Activated gamma-delta T cell (primary cell): Measurements from ENCODE around the gene PARN.
"Not testable (repeated sequence)": the region's sequence is repeated elsewhere in the genome, so short reads cannot be mapped to it uniquely, and the experiment has no call there.

Experiments
- DNase-seq: peaks from one replicate; lab custom pipeline; 2025; lab: John Stamatoyannopoulos, UW

Gene PARN

DNA sequence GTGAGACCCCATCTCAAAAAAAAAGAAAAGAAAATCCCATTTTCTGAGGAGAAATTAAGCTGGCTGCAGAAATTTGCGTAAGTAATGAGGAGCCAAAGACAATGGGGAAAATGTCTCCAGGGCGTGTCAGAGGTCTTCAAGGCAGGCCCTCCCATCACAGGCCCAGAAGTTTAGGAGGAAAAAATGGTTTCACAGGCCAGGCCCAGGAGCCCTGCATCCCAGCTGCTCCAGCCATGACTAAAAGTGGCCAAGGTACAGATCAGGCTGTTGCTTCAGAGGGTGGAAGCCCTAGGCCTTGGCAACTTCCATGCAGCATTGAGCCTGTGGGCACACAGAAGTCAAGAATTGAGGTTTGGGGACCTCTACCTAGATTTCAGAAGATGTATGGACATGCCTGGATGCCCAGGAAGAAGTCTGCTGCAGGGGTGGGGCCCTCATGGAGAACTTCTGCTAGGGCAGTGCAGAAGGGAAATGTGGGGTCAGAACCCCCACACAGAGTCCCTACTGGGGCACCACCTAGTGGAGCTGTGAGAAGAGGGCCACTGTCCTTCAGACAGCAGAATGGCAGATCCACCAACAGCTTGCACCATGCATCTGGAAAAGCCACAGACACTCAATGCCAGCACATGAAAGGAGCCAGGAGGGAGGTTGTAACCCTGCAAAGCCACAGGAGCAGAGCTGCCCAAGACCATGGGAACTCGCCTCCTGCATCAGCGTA lies 55.2 kb downstream of the PARN start:
- not testable (repeated sequence) for DNase-seq

GRCh38 chr16:14572535-14572934 lies 57.5 kb downstream of the PARN start:
- no peak for DNase-seq

DNA sequence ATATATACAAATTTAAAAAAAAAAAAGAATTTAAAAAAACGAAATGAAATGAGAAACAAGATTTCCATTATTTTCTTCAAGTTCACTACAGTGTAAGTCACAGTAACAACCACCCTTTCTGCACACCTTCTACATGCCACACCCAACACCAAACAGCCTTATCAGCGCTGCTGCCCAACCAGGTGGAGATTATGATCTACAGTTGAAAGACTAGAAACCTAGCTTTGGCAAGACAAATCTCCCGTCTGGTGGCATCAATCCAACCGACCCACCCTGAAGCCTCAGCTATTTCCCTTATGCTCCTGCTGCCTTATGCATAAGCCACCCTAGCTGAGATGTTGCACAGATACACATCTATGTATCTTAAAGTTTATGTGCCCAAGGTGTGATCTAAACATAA lies 60.8 kb downstream of the PARN start:
- no peak for DNase-seq

GRCh38 chr16:14566599-14566998 lies 63.5 kb downstream of the PARN start:
- no peak for DNase-seq

DNA sequence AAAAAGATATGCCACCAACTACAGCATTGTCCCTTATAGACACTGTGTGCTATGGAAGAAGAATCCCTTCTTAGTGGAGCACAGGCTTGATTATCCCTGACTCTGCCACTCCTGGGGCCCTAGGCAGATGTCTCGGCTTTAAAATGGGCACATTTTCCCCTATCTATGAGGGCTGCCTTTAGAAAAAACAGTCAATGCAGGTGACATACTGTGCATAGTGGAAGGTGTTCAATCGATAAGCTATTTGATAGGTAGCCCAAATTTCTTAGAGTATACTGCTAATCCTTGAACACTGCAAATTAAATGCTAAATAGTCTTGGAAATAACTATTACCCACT lies 64.4 kb downstream of the PARN start:
- DNase-seq: no peak

DNA sequence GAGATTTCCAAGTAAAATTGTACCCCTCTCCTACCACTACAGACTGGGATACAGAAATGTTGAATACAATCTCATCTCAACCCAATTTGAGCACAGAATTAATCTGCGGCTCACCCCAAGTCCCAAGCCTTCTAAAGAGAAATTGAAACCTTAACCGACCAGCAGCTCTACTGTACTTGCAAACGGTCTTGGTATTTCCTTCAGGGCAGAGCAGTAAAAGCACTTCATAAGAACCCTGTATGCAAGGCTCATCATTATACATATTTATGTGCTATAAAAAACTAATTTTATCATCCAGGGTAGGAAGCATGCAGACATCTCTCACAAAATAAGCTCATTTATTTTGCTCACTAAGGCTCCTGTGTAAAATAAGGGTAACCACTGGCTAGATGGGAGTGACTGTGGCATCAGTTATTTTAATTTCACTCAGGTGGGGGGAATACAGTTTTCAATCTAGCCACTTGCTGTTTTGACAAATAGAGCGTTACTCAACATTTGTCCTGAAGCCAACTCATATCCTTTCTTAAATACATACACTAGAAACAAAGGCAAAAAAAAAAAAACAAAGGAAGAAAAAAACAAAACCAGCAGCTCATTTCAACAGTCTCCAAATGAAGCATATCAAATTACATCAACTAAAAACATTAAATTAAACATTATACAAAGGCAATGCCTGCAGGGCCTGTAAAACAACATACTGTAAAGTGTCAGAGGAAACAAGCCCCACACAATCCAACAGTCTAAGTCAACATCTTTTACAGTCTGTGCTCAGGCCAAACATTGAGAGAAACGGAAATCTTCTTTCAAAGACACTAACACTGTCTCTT lies 65.0 kb downstream of the PARN start:
- no peak for DNase-seq

DNA sequence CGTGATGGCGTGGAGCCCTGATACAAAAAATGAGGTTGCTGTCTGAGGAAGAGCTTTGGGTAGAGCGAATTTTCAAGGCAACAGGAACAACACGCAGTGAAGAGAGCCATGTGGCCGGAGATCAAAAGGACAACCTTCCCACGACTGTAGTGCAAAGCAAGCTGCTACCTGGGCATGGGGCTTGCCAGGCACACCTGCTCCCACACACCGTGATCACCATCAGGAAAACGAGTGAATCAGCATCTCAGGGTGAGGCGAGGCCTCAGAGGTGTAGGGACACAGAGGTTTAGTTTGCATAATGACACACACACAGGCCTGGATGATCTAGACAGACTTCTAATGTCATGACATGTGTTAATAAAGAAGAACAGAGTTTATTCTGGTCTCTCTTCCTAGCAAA lies 65.7 kb downstream of the PARN start:
- DNase-seq: no peak

DNA sequence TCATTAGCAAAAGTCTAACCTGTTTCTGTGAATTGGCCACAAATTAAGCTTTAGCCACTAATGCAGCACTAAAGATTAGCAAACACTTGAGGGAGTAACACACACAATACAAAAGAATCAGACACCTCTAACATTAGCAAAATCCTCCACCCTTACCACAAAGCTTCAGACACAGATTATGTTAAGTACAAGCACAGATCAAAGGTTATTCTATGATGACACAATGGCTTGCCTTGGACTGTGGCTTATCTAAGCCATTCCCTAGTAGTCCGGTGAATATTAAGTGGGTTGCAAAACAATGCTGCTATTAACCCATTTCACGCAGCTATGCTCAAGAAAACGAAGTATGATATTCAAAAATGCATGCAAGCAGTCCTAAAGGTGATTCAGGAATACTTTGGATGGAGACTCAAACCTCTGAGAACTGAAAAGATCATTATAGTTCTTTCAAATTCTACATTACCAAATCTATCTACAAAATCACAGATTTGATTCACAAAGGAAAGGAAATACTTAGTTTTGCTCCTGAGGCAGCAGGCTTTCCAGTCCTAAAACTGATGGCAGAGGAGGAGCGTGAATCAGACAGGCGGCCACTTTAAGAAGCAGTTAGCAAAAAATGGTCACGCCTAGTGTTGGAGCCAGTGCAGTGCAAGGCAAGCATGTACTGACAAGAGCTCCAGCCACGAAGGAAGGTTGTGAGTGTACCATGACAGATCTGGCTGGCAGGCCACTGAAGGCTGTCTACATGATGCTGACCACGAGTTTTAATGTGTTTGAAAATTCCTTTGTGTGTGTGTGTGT lies 67.2 kb downstream of the PARN start:
- DNase-seq: no peak

- DNase-seq: no peak
These were observed 69.5 kb downstream of the PARN start for GRCh38 chr16:14560523-14560922.

DNA sequence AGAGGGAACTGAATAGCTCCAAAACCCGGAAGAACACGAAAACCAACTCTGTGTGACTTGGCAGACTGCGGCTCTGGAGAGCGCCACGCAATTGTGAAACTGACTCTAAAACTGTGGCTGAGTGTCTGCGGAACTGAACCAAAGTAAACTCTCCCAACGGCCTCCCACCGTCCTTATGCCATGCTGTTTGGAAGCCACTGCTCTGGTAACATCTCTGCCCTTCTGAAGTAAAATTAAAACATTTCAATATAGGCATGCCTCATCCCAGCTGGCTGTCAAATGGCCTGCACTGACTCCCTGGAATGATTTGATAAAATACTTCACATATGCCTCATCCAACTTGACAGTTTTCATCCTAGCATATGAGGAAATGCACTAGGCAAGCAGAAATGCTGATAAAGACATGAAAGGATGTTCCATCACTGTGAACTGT lies 70.2 kb downstream of the PARN start:
- DNase-seq: no peak

DNA sequence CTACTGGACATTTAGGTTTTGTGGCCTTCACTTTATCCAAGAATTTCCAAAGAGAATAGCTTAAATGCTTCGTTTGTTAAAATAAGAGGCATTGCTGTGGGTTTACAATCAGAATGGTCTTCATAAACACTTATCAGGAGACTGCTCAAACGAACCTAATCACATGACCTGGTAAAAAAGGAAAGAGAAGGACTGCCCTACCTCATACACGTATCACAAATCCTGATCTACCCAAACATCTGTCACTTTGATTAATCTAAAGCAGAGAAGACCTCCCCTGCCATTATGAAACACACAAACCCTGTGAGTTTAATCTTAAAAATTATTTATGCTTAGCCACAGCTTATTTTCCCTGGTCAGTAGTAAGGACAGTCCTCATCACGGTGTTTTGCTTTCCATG lies 76.6 kb downstream of the PARN start:
- no peak for DNase-seq

DNA sequence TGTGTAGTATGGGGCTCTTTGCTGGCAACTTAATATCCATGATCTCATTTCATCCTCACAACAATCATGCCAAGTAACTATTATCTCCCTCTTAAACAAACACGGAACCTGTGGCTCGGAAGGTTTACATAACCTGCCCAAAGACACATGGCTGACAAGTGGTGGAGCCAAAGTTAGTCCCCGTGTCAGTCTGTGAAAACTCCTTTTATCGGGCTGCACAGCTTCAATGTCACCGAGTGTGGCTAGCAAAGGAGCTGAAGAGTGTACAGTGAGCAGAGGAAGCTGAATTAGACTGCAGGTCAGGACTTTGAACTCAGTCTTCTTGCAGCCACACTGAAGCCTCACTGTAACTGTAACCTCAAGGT lies 80.3 kb downstream of the PARN start:
- DNase-seq: no peak

GRCh38 chr16:14548933-14549788 lies 80.9 kb downstream of the PARN start:
- no peak for DNase-seq

- no peak for DNase-seq
These were observed 84.6 kb downstream of the PARN start for GRCh38 chr16:14545346-14545884.

GRCh38 chr16:14544846-14545245 lies 85.2 kb downstream of the PARN start:
- DNase-seq: not testable (repeated sequence)

GRCh38 chr16:14539631-14540030 lies 90.4 kb downstream of the PARN start:
- DNase-seq: no peak

DNA sequence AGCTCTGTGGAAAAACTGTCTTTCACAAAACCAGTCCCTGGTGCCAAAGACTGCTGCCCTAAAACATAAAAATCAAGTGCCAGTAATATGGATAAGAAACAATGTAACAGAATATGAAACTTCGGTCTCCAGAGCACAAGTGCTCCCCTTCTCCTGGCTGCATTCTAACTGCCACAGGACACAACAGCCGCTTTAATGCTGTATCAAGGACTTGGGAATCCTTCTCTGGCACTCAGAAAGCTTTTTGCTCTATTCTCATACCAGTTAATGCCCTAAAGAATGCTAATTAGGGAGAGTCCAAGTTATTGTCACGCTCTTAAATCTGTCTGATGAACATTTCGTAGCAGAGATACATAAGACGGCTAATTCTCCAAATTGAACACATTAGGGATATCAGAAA lies 90.9 kb downstream of the PARN start:
- no peak for DNase-seq

DNA sequence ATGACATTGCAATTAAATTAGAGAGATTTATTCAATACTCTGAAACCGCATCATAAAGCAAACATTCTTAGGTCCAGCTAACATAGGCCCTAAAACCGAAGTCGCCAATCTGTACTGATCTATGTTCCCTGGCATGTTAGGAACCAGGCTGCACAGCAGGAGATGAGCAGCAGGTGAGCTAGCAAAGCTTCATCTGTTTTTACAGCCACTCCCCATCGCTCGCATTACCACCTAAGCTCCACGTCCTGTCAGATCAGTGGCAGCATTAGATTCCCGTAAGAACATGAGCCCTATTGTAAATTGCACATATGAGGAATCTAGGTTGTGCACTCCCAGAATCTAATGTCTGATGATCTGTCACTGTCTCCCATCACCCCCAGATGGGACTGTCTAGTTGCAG lies 91.5 kb downstream of the PARN start:
- no peak for DNase-seq

DNA sequence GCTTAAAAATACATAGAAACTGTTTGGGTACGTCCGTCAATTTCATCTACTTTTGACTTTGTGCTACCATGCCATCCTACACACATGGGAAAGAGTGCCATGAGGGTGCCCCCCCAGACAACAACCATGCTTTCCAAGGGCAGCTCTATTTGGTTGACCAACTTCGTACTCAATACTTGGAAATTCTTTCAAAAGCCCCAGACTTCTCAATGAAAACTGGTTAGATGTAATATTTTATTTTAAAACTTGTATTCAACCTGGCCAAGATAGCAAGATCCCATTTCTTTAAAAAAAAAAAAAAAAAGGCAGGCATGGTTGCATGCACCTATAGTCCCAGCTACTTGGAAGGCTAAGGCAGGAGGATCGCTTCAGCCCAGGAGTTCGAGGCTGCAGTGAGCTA lies 98.4 kb downstream of the PARN start:
- no peak for DNase-seq

GRCh38 chr16:14531101-14531500 lies 99.0 kb downstream of the PARN start:
- no peak for DNase-seq

GRCh38 chr16:14530046-14530445 lies 100.0 kb downstream of the PARN start:
- no peak for DNase-seq
